Activated naive CD4-positive, alpha-beta T cell treated with anti-CD3 and anti-CD28 coated beads, Interleukin-2, amount 50 U/mL, for 16 hours (primary cell): ENCODE results near the gene ZCCHC9.

Experiments
- DNase-seq: peaks from one replicate; pipeline ENCODE4 v3.0.0-alpha.2; 2020

The ZCCHC9 gene

GRCh38 chr5:81360640-81361039, 59.3 kb downstream of the ZCCHC9 start:
- no peak for DNase-seq

- DNase-seq, result no peak
These were observed 60.2 kb downstream of the ZCCHC9 start for GRCh38 chr5:81361600-81361999.
